Measurements from ENCODE around the gene FECH.

The FECH gene

DNA sequence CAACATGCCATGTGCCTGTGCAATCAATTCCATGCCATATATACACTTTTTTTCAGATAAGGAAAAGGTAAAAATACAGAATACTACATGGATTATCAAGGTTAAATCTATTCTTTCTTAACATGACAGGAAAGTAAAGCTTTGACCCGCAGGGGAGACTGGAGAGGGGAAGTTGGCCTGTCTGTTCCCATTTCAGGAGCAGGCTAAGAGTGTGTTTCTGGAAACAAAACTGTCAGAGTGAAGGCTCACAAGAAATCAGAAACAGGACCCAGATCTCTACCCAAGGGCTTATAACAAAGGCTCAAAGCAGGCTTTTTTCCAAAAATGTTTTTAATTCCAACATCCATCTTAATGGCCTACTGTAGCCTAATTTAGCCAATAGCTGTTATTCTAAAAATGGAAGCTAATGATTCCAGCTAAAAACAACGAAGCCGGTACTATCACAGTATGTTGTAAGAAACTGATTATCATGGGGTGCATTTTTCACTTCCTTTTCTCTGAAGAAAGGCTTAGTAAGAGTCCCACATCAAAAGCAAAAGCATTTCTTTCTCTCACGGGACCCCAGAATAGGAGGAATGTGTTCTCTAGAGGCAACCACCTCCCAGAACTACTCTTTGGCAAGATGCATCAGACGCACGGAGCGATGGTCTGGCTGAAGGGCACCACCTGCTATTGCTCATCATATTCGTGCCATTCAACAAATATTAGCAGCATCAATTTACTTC, 41.4 kb downstream of the FECH start:
- TF ChIP-seq, protein P1, sequence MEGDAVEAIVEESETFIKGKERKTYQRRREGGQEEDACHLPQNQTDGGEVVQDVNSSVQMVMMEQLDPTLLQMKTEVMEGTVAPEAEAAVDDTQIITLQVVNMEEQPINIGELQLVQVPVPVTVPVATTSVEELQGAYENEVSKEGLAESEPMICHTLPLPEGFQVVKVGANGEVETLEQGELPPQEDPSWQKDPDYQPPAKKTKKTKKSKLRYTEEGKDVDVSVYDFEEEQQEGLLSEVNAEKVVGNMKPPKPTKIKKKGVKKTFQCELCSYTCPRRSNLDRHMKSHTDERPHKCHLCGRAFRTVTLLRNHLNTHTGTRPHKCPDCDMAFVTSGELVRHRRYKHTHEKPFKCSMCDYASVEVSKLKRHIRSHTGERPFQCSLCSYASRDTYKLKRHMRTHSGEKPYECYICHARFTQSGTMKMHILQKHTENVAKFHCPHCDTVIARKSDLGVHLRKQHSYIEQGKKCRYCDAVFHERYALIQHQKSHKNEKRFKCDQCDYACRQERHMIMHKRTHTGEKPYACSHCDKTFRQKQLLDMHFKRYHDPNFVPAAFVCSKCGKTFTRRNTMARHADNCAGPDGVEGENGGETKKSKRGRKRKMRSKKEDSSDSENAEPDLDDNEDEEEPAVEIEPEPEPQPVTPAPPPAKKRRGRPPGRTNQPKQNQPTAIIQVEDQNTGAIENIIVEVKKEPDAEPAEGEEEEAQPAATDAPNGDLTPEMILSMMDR (IDR thresholded peaks at IDR 0.05; ENCODE audit: low read depth, low read length, missing control alignments) = no peak
- DNase-seq (ENCODE audit: extremely low read depth, low read depth) = no peak
- H3K4me3 ChIP-seq (replicated peaks; ENCODE audit: low read depth, low read length) = no peak overlapping the region

DNA sequence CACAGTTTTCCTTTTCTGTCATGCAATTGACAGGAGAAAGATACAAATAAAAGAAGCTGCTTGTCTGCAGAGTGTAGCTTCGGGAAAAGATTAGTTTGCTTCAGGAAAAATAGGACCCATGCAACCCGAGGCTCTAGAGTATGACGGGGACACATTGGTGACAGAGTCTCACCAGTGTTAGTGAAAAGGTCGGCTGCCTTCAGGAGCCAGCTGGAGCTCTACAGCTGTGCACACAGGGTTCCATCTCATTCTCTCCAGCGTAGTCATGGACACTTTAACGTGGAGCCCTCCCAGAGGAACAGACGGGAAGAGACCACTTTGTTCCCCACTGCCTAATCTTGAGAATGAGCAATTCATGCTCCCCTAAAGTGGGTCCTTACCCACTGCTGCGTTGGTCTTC, 42.9 kb downstream of the FECH start:
- H3K4me3 ChIP-seq (replicated peaks; ENCODE audit: low read depth, low read length) = no peak overlapping the region
- DNase-seq (ENCODE audit: extremely low read depth, low read depth) = no peak
- TF ChIP-seq, protein P1 (IDR thresholded peaks at IDR 0.05; ENCODE audit: low read depth, low read length, missing control alignments) = no peak

DNA sequence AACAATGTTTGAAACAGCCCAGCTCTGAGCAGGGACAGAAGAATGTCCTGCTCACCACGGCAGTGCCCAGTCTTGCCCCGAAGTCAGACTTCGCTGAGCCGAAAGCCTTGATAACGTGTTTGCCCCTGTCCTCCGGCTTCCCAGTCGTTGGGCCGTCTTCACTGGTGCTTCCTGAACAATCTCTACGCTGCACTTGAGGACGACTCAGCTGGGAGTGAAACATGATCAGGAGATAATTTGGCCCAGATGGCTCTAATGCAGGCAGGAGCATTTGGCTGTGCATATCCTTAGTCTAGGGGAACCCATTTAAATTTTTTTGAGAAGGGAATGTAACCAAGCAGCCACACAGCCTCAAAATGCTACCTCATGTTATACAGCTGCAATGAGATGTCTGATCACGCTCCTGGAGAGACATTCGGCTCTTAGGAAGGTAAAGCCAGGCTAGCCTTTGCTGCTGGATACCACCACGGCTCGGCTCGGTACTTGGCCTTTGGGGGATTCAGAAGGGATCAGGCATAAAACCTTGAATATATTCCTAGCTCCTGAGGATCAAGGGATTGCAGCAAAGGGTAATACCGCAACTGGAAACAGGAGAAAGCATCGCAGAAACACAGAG, 43.6 kb downstream of the FECH start:
- TF ChIP-seq, protein P1 (IDR thresholded peaks at IDR 0.05; ENCODE audit: low read depth, low read length, missing control alignments) = no peak
- H3K4me3 ChIP-seq (replicated peaks; ENCODE audit: low read depth, low read length) = no peak overlapping the region
- DNase-seq (ENCODE audit: extremely low read depth, low read depth) = peak; percentile 90

DNA sequence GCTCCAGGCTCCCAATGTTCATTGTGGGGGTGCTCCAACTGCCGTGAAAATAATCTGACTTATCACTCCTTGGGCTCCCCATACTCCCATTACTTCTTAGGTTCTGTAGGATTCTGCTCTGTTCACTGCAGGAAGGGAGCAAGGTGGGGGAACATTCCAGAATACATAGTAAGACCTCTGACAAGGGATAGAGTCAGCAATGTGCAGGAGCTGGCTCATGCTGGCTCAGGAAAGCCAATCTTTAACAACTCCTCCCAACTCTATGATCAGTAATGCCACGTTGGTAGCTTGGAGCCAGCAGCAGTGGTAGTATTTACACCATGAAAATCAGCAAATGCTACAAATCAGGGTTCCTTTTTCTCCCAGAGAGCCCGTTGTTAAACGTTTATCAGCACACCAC, 44.4 kb downstream of the FECH start:
- no peak for DNase-seq (ENCODE audit: extremely low read depth, low read depth)
- no peak overlapping the region for H3K4me3 ChIP-seq (replicated peaks; ENCODE audit: low read depth, low read length)
- TF ChIP-seq, protein P1 (IDR thresholded peaks at IDR 0.05; ENCODE audit: low read depth, low read length, missing control alignments) = no peak

DNA sequence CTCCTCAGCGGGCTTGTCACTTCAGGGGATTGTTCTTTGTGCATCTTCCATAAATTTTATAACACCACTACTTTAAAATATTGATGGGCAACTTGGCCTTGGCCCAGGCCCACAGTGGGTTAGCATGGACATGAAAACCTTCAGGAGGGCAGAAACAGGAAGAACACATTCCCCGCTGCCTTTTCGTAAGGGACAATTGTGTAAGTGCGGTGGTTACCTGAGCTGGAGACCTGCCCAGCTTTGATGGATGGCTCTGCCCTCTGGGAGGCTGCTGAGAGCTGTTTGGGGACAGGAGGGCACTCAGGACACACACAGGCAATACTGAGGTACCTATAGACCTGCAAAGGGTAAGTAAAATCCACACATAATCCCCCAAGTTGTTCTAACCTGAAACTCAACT, 46.8 kb downstream of the FECH start:
- H3K4me3 ChIP-seq (replicated peaks; ENCODE audit: low read depth, low read length) = no peak overlapping the region
- TF ChIP-seq, protein P1 (IDR thresholded peaks at IDR 0.05; ENCODE audit: low read depth, low read length, missing control alignments) = no peak
- DNase-seq (ENCODE audit: extremely low read depth, low read depth) = no peak

GRCh38 chr18:57538614-57539013, 47.9 kb downstream of the FECH start:
- no peak for DNase-seq (ENCODE audit: extremely low read depth, low read depth)
- H3K4me3 ChIP-seq (replicated peaks; ENCODE audit: low read depth, low read length) = no peak overlapping the region
- TF ChIP-seq, protein P1 (IDR thresholded peaks at IDR 0.05; ENCODE audit: low read depth, low read length, missing control alignments) = no peak

All from HFF-Myc (cell line).